Tibial nerve (tissue), 4 donors: ENCODE data around the gene AIFM3.

ENCODE experiments used
- CTCF ChIP-seq, 5 experiments: fragments of 200-600 bp in 3 of 5; fragments of 450-650 bp in 2 of 5; sonication (generic) in 3 of 5; IDR thresholded peaks; one replicate each; pipeline ENCODE4 v1.5.1; 2016 to 2019; ENCODE audit warnings: antibody characterized with exemption in 5 of 5, mild to moderate bottlenecking in 3 of 5, moderate library complexity in 2 of 5
- EP300 ChIP-seq, 2 donors: sonication (generic); formaldehyde crosslinking; IDR thresholded peaks; one replicate each; pipeline ENCODE4 v1.6.1; 2017; ENCODE audit warnings: antibody characterized with exemption in 2 of 2, mild to moderate bottlenecking in 1 of 2
- POLR2A ChIP-seq, 2 donors: fragments of 450-650 bp; IDR thresholded peaks; one replicate each; pipeline ENCODE4 v1.6.1; 2017; ENCODE audit warnings: antibody characterized with exemption in 2 of 2, mild to moderate bottlenecking in 2 of 2, moderate library complexity in 2 of 2

- TF ChIP-seq POLR2A (IDR thresholded peaks at IDR 0.05) (no peak), CTCF (IDR thresholded peaks at IDR 0.05) (no peak), EP300 (IDR thresholded peaks at IDR 0.05) (no peak)
Measured at GRCh38 chr22:20949698-20950183, 17.3 kb upstream of the AIFM3 start.
